ENCODE data around the gene PDCD6IP. TPM values are rescaled to one million over a fixed set of nuclear protein-coding genes. Genes with fewer than 3 reads are reported as not detected.
A peak's percentile ranks its signal among the peaks of the same experiment; 100 is the strongest.

The PDCD6IP gene
- total RNA-seq, 4 donors from 2014 or later: 151 to 290 (median 186) TPM

DNA sequence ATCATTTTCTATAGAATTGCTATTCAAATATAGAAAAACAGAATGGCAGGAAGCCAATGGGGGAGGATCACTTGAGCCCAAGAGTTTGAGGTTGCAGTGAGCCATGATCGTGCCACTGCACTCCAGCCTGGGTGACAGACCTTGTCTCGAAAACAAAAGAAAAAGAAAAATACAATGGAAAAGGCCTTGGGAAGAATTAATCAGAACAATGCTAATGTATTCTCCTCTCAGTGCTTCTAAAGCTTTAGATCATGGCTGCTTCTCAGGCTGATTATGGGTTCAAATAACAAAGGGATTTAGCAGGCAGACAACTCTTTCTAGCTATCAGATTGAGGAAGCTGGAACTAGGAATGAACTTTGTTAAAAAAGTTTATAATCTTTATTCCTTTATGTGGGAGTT, 115.8 kb downstream of the PDCD6IP start:
- Histone ChIP-seq H3K27me3 (no peaks in the 10 kb centered on the region), H3K27ac (no peak overlapping the region), H3K36me3 (no peaks in the 10 kb centered on the region), H3K4me1 (no peaks in the 10 kb centered on the region), H3K9me3 (no peaks in the 10 kb centered on the region), H3K4me3 (no peak overlapping the region)
- 86 to 93% methylated on average over 2 of the region's 2 CpGs for WGBS, 2 donors (ENCODE audit: low coverage in 1 of 2)
- no peak for ATAC-seq
- no peak for TF ChIP-seq EP300 (IDR thresholded peaks at IDR 0.05)
- TF ChIP-seq, protein P1, sequence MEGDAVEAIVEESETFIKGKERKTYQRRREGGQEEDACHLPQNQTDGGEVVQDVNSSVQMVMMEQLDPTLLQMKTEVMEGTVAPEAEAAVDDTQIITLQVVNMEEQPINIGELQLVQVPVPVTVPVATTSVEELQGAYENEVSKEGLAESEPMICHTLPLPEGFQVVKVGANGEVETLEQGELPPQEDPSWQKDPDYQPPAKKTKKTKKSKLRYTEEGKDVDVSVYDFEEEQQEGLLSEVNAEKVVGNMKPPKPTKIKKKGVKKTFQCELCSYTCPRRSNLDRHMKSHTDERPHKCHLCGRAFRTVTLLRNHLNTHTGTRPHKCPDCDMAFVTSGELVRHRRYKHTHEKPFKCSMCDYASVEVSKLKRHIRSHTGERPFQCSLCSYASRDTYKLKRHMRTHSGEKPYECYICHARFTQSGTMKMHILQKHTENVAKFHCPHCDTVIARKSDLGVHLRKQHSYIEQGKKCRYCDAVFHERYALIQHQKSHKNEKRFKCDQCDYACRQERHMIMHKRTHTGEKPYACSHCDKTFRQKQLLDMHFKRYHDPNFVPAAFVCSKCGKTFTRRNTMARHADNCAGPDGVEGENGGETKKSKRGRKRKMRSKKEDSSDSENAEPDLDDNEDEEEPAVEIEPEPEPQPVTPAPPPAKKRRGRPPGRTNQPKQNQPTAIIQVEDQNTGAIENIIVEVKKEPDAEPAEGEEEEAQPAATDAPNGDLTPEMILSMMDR (IDR thresholded peaks at IDR 0.05): no peak
- no peak for TF ChIP-seq POLR2A (IDR thresholded peaks at IDR 0.05)
- no peak for TF ChIP-seq POLR2AphosphoS5 (IDR thresholded peaks at IDR 0.05)

DNA sequence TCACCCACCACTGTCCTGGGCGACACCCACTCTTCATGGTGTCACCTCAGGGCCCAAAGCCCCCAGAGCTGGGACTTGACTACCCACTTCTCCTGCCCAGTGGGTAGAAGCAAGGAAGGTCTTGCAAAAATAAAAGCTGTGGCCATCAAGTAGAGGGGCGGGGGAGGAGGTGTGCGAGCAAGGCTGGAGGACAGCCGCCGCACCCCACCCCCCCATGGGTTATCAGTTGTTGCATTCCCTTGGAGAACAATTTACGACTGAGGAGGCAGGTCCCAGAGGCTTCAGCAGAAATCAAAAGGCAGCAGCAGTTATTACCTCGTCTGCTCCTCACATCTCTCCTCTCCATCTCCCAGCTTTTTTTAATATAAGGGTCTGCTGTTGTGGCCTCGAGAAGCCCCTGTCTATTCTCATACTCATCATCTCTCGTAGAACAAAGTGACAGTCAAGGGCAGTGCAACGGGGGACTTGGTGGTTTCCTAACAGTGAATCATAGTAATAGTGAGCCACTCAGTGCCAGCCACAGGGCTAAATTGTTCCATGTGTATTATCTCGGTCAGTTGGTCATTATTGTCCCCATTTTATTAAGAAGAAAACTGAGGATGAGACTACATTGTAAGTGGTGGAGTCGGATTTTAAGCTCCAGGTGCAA, 116.4 kb downstream of the PDCD6IP start:
- Histone ChIP-seq H3K27ac (no peak overlapping the region), H3K4me3 (no peak overlapping the region), H3K27me3 (no peaks in the 10 kb centered on the region), H3K36me3 (no peaks in the 10 kb centered on the region), H3K9me3 (no peaks in the 10 kb centered on the region), H3K4me1 (no peaks in the 10 kb centered on the region)
- no peak for ATAC-seq
- TF ChIP-seq POLR2AphosphoS5 (IDR thresholded peaks at IDR 0.05) (no peak), POLR2A (IDR thresholded peaks at IDR 0.05) (no peak), EP300 (IDR thresholded peaks at IDR 0.05) (no peak)
- TF ChIP-seq, protein P1 (IDR thresholded peaks at IDR 0.05): no peak
- WGBS, 2 donors (ENCODE audit: low coverage in 1 of 2): 85 to 97% methylated on average over 7 to 9 of the region's 12 CpGs

DNA sequence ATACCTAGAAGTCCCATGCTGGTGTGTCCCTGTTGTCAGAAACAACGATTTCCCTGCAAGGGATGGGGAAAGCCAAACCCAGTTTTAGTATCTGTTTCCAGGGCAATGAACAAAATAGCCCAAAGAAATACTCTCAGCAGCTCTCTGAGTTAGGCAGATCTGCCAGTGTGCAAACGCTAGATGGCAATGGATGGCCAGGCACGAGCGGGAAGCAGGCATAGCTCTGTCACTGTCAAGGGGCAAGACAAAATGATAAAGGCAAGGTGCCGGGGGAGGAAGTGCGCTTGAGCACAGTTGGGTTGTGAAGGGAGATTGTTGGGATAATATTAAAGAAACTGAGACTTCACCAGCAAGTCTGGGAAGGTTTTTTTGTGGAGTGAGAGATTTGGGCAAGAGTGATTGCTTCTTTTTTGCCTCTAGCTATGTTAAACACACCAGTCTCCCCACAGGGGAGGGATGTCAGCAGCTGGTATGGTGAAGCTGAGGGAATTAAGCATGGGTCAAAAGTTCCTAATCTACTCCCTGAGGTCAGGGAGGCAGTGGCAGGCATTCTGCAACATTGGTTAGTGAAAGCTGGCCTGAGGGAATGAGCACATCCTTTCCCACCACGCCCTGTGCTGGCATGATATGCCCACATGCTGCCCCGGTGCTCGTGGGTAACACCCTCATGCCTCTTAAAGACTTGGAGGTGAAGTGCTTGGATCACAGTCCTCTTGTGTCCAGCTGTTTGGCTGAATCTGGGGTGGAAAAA, 117.5 kb downstream of the PDCD6IP start:
- no peak overlapping the region for H3K27ac ChIP-seq
- WGBS, 2 donors (ENCODE audit: low coverage in 1 of 2): 41 to 52% methylated on average over 4 to 8 of the region's 9 CpGs

DNA sequence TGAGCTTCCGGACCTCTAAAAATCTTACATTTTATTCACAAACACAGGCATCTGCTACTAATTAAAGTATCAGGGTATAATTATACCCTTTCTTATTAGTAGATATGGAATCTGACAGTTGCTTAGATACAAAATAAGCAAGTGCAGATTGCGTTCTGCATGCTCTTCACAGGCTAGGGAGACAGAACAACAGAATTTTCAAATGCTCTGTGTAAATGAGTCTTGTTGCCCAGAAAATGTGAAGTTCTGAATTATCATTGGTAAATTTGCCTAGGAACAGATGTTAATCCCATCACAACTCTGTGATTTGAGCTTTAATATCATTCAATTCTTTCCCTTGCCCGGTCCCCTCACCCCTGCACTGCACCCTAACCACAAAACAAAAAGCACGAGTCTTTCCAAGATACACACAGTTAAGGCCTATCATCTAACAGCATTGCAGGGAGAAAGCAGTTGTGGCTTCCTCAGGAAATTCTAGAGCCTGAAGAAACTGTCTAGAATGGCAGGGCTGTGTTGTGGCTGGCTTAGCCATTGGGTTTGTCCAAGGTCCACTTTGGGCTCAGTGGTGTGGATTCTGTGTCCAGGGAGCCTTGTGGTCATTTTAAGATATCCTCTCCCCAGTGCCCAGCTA, 119.8 kb downstream of the PDCD6IP start:
- Histone ChIP-seq H3K36me3 (no peaks in the 10 kb centered on the region), H3K27me3 (no peaks in the 10 kb centered on the region), H3K9me3 (no peaks in the 10 kb centered on the region), H3K27ac (no peak overlapping the region), H3K4me1 (no peaks in the 10 kb centered on the region), H3K4me3 (no peak overlapping the region)
- TF ChIP-seq POLR2A (IDR thresholded peaks at IDR 0.05) (no peak), POLR2AphosphoS5 (IDR thresholded peaks at IDR 0.05) (no peak), EP300 (IDR thresholded peaks at IDR 0.05) (no peak)
- TF ChIP-seq, protein P1 (IDR thresholded peaks at IDR 0.05): no peak
- 79 to 81% methylated on average over 3 to 4 of the region's 4 CpGs for WGBS, 2 donors (ENCODE audit: low coverage in 1 of 2)
- no peak for ATAC-seq

More for the DNA sequence above, 117.5 kb downstream of the PDCD6IP start:
- Histone ChIP-seq H3K4me3 (no peak overlapping the region), H3K4me1 (no peaks in the 10 kb centered on the region), H3K27me3 (no peaks in the 10 kb centered on the region), H3K9me3 (no peaks in the 10 kb centered on the region), H3K36me3 (no peaks in the 10 kb centered on the region)
- ATAC-seq: no peak
- TF ChIP-seq POLR2A (IDR thresholded peaks at IDR 0.05): no peak
- TF ChIP-seq, protein P1 (IDR thresholded peaks at IDR 0.05): peak in 3 of 4 experiments; percentile 7 to 18 (median 9)

Other genes with a start within 250 kb of the PDCD6IP start
- gene CLASP2, start 80.4 kb upstream of the PDCD6IP start, total RNA-seq: 10 to 100 TPM; 45.3 to 90.7 (median 54.1) TPM